Gastroesophageal sphincter (tissue), 3 donors: ENCODE measurements around the gene NTN3.

ENCODE experiments used
- CTCF ChIP-seq, 4 experiments: fragments of 200-600 bp in 2 of 4; fragments of 450-650 bp in 2 of 4; sonication (generic) in 1 of 4; IDR thresholded peaks; one replicate each; pipeline ENCODE4 v1.5.1; 2017 to 2019; ENCODE audit warnings: antibody characterized with exemption in 4 of 4, mild to moderate bottlenecking in 2 of 4, moderate library complexity in 2 of 4
- POLR2A ChIP-seq, 2 donors: fragments of 450-650 bp; IDR thresholded peaks; one replicate each; pipeline ENCODE4 v1.6.1; 2017; ENCODE audit warnings: antibody characterized with exemption in 2 of 2, mild to moderate bottlenecking in 2 of 2, moderate library complexity in 1 of 2
- POLR2AphosphoS5 ChIP-seq: sonication (generic); formaldehyde crosslinking; IDR thresholded peaks from one replicate; pipeline ENCODE4 v1.6.1; 2017; ENCODE audit warnings: antibody characterized with exemption

GRCh38 chr16:2462031-2462866 is 8.8 kb upstream of the NTN3 start:
- no peak for TF ChIP-seq POLR2A (IDR thresholded peaks at IDR 0.05)
- no peak for TF ChIP-seq POLR2AphosphoS5
- TF ChIP-seq CTCF (IDR thresholded peaks at IDR 0.05) = no peak
